Endothelial cell (in vitro differentiated cells): ENCODE data around the gene RIMS3. TPM values are rescaled to one million over a fixed set of nuclear protein-coding genes. Genes with fewer than 3 reads are reported as not detected.
A peak's percentile ranks its signal among the peaks of the same experiment; 100 is the strongest.

Experiments used
- DNase-seq: peaks from one replicate; pipeline ENCODE4 v3.0.0; 2021; ENCODE audit warnings: low spot score
- H3K27ac Mint-ChIP-seq: one replicate; pipeline ENCODE4 v1.8.0; 2021; ENCODE audit warnings: mixed read lengths, inconsistent platforms; ENCODE audit not compliant: unreplicated experiment
- H3K27me3 Mint-ChIP-seq: one replicate; pipeline ENCODE4 v1.8.0; 2021; ENCODE audit warnings: mild to moderate bottlenecking, moderate library complexity, mixed read lengths, inconsistent platforms; ENCODE audit not compliant: unreplicated experiment
- H3K36me3 Mint-ChIP-seq: one replicate; pipeline ENCODE4 v1.8.0; 2021; ENCODE audit warnings: mild to moderate bottlenecking, low read depth, mixed read lengths, inconsistent platforms; ENCODE audit not compliant: unreplicated experiment
- H3K4me1 Mint-ChIP-seq: one replicate; pipeline ENCODE4 v1.8.0; 2021; ENCODE audit warnings: mild to moderate bottlenecking, mixed read lengths, inconsistent platforms; ENCODE audit not compliant: unreplicated experiment
- H3K4me3 Mint-ChIP-seq: one replicate; pipeline ENCODE4 v1.8.0; 2021; ENCODE audit warnings: mild to moderate bottlenecking, mixed read lengths, inconsistent platforms; ENCODE audit not compliant: unreplicated experiment
- H3K9me3 Mint-ChIP-seq: one replicate; pipeline ENCODE4 v1.8.0; 2021; ENCODE audit warnings: mixed read lengths, inconsistent platforms; ENCODE audit not compliant: unreplicated experiment
- CTCF ChIP-seq: fragments of 200-600 bp; sonication (generic); IDR thresholded peaks from one replicate; pipeline ENCODE4 v1.5.0; 2021; ENCODE audit warnings: antibody characterized with exemption; ENCODE audit not compliant: unreplicated experiment
- total RNA-seq: library from RNA; stranded (reverse); fragmentation: NEBNext Ultra II Directional; extraction: Animal tissue kit (Norgen Biotek cat#: 25700); gene quantifications from one replicate; pipeline ENCODE4 v1.2.1, GENCODE V29; 2021; ENCODE audit not compliant: unreplicated experiment

The RIMS3 gene
- total RNA-seq, 1 donor from 2014 or later, result 5.4 TPM

- no peaks in the 10 kb centered on the region for H3K4me1 Mint-ChIP-seq
These were observed 69.9 kb downstream of the RIMS3 start for GRCh38 chr1:40595623-40596022.

GRCh38 chr1:40594187-40594531, 71.3 kb downstream of the RIMS3 start:
- no peak for TF ChIP-seq CTCF
- H3K4me1 Mint-ChIP-seq, result no peaks in the 10 kb centered on the region
- no peaks in the 10 kb centered on the region for H3K27me3 Mint-ChIP-seq
- no peak for DNase-seq
- H3K36me3 Mint-ChIP-seq, result no peaks in the 10 kb centered on the region
- H3K27ac Mint-ChIP-seq, result no peak overlapping the region
- H3K9me3 Mint-ChIP-seq, result no peaks in the 10 kb centered on the region
- no peak overlapping the region for H3K4me3 Mint-ChIP-seq

More at GRCh38 chr1:40595623-40596022, 69.9 kb downstream of the RIMS3 start:
- H3K27ac Mint-ChIP-seq, result no peak overlapping the region
- DNase-seq, result no peak
- no peaks in the 10 kb centered on the region for H3K36me3 Mint-ChIP-seq
- TF ChIP-seq CTCF, result no peak
- H3K27me3 Mint-ChIP-seq, result no peaks in the 10 kb centered on the region
- H3K9me3 Mint-ChIP-seq, result no peaks in the 10 kb centered on the region
- H3K4me3 Mint-ChIP-seq, result no peak overlapping the region

- H3K9me3 Mint-ChIP-seq, result no peaks in the 10 kb centered on the region
- H3K27ac Mint-ChIP-seq, result no peak overlapping the region
- H3K36me3 Mint-ChIP-seq, result no peaks in the 10 kb centered on the region
- H3K4me1 Mint-ChIP-seq, result no peaks in the 10 kb centered on the region
- no peak for TF ChIP-seq CTCF
- H3K4me3 Mint-ChIP-seq, result no peak overlapping the region
- no peak for DNase-seq
- H3K27me3 Mint-ChIP-seq, result no peaks in the 10 kb centered on the region
These were observed 71.9 kb downstream of the RIMS3 start for GRCh38 chr1:40593449-40594186.

GRCh38 chr1:40592107-40592803, 73.2 kb downstream of the RIMS3 start:
- no peak overlapping the region for H3K27ac Mint-ChIP-seq
- no peak for TF ChIP-seq CTCF
- H3K4me1 Mint-ChIP-seq, result no peaks in the 10 kb centered on the region
- H3K4me3 Mint-ChIP-seq, result no peak overlapping the region
- H3K9me3 Mint-ChIP-seq, result no peaks in the 10 kb centered on the region
- peak; percentile 38 for DNase-seq
- H3K36me3 Mint-ChIP-seq, result no peaks in the 10 kb centered on the region
- H3K27me3 Mint-ChIP-seq, result no peaks in the 10 kb centered on the region

- Mint-ChIP-seq H3K36me3 (no peaks in the 10 kb centered on the region), H3K27ac (no peak overlapping the region), H3K4me3 (no peak overlapping the region), H3K9me3 (no peaks in the 10 kb centered on the region), H3K27me3 (no peaks in the 10 kb centered on the region), H3K4me1 (no peaks in the 10 kb centered on the region)
- TF ChIP-seq CTCF, result no peak
- no peak for DNase-seq
These were observed 76.9 kb downstream of the RIMS3 start for GRCh38 chr1:40588586-40588985.
